ENCODE data around the gene EMILIN1.

Gene EMILIN1

DNA sequence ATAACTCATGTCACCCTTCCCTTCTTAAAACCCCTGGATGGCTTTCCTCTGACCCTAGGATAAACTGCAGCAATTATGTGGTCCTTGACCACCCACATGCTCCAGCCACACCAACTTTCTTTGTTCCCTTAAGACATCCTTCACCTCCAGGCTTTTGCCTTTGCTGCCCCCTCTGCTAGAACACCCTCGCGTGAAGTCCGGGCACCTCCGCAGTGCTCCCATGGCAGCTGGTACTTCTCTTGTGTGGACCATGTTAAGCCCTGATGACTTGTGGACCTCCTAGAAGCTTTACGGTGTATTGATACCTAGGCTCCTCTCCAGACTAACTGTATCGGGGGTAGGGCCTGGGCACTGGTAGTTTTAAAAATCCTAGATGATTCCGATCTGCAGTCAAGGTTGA is 44.4 kb downstream of the EMILIN1 start:
- Mint-ChIP-seq H3K36me3 (ENCODE audit: low read depth) (no peaks in the 10 kb centered on the region), H3K9me3 (no peaks in the 10 kb centered on the region), H3K27ac (peak overlapping the region; percentile 88), H3K27me3 (peaks cover 24% of the 10 kb centered on the region), H3K4me1 (ENCODE audit: low read depth) (peaks cover 35% of the 10 kb centered on the region), H3K4me3 (peak overlapping the region; percentile 83)
- intact Hi-C loops (cut with micrococcal nuclease), result loop anchor here (1.0 kb wide), 1 partner anchor 12 kb away; the partner anchor contains the start of gene PREB

DNA sequence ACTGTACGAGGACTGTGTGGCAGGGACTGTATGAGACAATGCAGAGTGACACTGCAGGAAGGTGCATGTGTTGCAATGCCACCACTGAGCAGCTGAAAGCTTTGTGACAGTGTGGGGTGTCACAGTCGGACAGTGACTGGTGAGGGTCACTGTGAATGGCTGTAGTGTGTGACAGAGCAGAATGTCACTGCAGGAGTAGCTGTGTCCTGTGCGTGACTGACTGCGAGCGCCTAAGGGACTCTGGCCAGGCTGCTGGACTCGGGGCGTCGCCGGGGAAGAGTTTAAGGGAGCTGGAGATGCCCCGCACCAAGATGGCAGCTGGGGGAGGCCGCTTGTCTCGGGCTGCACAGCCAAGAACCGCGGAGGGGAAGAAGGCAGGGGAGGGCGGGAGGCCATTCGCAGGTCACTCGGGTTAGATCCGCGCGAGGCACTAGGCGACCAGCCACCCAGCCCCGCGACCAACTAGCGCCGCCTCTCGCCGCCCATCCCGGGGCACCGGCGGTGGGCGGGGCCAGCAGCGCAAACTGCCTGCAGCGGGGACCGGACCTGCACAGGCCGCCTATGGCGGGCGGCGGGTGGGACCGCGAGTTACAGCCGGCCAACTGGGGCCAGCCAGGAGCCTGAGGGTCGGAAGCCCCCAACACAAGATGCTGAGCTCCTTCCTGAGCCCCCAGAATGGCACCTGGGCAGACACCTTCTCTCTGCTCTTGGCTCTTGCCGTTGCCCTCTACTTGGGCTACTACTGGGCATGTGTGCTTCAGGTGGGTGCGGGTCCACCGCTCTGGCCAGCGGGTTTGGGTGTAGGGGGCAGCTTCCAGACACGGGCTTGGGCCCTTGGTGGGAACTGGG is 45.1 kb downstream of the EMILIN1 start, which contains the start of gene ABHD1:
ABHD1 (plus strand) TSS at position 514 of the 849 bp plus-strand sequence; CDS start at position 648, 134 bp downstream.
- Mint-ChIP-seq H3K27ac (peak within 1 kb of the TSS; percentile 88), H3K36me3 (ENCODE audit: low read depth) (no peaks in the 10 kb centered on the region), H3K9me3 (no peaks in the 10 kb centered on the region), H3K4me3 (peak within 1 kb of the TSS; percentile 83), H3K4me1 (ENCODE audit: low read depth) (peaks cover 28% of the 10 kb centered on the region), H3K27me3 (peaks cover 16% of the 10 kb centered on the region)
- intact Hi-C loops (cut with micrococcal nuclease), result loop anchor here (1.0 kb wide), 1 partner anchor 11 kb away; the partner anchor contains the start of gene PREB

DNA sequence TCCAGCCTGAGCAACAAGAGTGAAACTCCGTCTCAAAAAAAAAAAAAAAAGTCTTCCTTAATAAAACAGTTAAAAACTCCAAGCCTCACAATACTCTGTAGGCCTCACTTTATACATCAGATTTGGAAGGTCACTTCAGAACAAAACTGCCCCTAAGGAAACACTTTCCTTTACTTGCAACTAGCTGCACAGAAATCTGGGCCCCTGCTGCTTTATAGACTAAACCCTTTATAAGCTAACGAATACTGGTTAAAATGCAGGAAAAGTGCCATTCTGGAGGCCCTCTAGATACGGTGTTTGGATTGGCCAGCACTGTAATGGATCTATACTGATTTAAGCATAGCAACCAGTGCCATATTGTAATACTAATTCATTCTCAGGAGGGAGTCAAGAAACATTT is 46.7 kb downstream of the EMILIN1 start:
- H3K27ac Mint-ChIP-seq, result no peak overlapping the region
- peaks cover 22% of the 10 kb centered on the region for H3K4me1 Mint-ChIP-seq (ENCODE audit: low read depth)

DNA sequence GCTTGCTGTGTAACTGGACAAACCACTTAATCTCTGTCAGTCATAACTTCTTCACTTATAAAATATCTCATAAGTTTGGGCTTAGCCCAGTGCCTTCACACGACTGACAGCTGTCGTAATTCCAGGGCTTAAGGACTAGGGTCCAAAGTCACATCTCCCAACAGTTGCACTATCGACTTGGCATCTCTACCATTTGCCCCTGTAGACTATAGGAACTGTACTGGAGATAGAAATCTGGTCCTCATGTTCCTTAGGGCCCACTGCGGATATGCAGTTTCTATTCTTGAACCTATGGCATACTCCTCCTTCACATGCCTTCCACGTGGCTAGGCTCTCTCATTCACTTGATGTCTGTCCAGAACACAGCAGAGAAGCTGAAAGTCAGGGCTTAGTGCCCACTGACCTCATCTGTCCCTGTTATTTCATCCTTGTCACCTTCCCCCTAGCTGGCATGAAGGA is 47.9 kb downstream of the EMILIN1 start:
- peaks cover 24% of the 10 kb centered on the region for H3K36me3 Mint-ChIP-seq (ENCODE audit: low read depth)
- H3K27me3 Mint-ChIP-seq, result no peaks in the 10 kb centered on the region
- H3K9me3 Mint-ChIP-seq, result no peaks in the 10 kb centered on the region
- no peak overlapping the region for H3K27ac Mint-ChIP-seq
- no peak overlapping the region for H3K4me3 Mint-ChIP-seq
- H3K4me1 Mint-ChIP-seq (ENCODE audit: low read depth), result peaks cover 22% of the 10 kb centered on the region
- intact Hi-C loops (cut with micrococcal nuclease), result no loop called here

More for the DNA sequence above, 46.7 kb downstream of the EMILIN1 start:
- no peak overlapping the region for H3K4me3 Mint-ChIP-seq
- no peaks in the 10 kb centered on the region for H3K9me3 Mint-ChIP-seq
- peaks cover 4% of the 10 kb centered on the region for H3K27me3 Mint-ChIP-seq
- intact Hi-C loops (cut with micrococcal nuclease), result no loop called here
- peaks cover 12% of the 10 kb centered on the region for H3K36me3 Mint-ChIP-seq (ENCODE audit: low read depth)

DNA sequence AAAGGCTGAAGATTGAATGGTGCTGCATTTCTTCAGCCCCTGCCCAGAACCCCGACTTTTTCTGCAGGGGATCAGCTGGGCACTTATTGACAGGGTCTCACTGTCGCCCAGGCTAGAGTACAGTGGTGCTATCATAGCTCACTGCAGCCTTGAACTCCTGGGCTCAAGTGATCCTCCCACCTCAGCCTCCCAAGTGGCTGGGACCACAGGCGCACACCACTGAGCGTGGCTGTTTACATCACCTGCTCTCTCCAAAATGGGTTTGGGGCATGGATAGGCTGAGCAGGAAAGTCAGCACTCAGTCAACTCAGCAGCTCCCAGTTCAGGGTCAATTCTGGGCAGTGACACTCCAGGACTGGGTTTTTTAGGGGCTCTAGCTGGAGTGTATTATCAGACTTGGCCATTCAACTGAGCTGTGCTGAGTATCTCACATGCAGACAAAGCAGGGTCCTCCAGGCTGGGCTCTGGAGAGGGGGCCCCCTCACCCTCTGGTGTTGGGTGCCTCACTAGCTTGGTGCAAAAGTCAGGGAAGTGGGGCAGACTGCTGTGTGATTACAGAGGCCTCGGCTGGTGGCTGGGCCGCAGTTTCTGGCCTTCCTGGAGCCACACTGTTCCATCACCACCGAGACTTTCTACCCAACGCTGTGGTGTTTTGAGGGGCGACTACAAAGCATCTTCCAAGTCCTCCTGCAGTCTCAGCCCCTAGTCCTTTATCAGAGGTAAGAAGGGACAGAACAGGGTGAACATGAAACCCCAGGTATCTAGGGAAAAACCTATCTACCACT is 49.7 kb downstream of the EMILIN1 start:
- peaks cover 42% of the 10 kb centered on the region for H3K36me3 Mint-ChIP-seq (ENCODE audit: low read depth)
- no peak overlapping the region for H3K4me3 Mint-ChIP-seq
- no peak overlapping the region for H3K27ac Mint-ChIP-seq
- H3K9me3 Mint-ChIP-seq, result no peaks in the 10 kb centered on the region
- intact Hi-C loops (cut with micrococcal nuclease), result no loop called here
- no peaks in the 10 kb centered on the region for H3K27me3 Mint-ChIP-seq
- peaks cover 12% of the 10 kb centered on the region for H3K4me1 Mint-ChIP-seq (ENCODE audit: low read depth)

DNA sequence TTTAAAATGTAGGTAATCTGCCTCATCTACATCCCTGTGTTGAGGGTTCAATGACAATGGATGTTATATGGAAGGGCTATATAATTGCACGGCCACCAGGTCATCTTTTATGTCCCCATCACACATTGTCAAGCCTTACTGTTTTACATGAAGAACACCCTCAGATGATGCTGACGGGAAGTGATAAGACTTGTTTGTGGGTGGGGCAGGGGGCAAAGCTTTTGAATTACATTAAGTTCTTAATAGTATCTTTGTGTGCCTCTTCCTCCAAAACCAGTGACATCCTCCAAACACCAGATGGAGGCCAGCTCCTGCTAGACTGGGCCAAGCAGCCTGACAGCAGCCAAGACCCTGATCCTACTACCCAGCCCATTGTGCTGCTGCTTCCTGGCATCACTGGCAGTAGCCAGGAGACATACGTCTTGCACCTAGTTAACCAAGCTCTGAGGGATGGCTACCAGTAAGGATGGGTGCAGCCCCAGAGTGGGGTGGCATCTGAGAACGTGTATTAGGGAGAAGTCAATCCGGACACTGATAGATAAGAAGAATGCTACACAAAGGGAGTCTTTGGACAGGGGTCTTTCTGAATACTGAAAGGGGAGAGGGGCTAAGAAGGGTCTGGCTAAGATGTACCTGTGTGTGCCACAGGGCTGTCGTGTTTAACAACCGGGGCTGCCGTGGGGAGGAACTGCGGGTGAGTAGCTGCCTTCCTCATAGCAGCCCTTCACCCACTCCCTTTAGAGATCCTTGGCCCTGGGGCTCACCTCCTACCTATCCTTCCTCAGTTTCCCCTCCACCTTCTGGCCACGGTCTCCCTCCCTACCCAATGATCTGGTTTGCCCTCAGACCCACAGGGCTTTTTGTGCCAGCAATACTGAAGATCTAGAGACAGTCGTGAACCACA is 50.5 kb downstream of the EMILIN1 start:
- intact Hi-C loops (cut with micrococcal nuclease), result no loop called here
- peaks cover 48% of the 10 kb centered on the region for H3K36me3 Mint-ChIP-seq (ENCODE audit: low read depth)
- H3K27me3 Mint-ChIP-seq, result no peaks in the 10 kb centered on the region
- peak overlapping the region; percentile 9 for H3K27ac Mint-ChIP-seq
- no peaks in the 10 kb centered on the region for H3K9me3 Mint-ChIP-seq
- peaks cover 14% of the 10 kb centered on the region for H3K4me1 Mint-ChIP-seq (ENCODE audit: low read depth)
- no peak overlapping the region for H3K4me3 Mint-ChIP-seq

DNA sequence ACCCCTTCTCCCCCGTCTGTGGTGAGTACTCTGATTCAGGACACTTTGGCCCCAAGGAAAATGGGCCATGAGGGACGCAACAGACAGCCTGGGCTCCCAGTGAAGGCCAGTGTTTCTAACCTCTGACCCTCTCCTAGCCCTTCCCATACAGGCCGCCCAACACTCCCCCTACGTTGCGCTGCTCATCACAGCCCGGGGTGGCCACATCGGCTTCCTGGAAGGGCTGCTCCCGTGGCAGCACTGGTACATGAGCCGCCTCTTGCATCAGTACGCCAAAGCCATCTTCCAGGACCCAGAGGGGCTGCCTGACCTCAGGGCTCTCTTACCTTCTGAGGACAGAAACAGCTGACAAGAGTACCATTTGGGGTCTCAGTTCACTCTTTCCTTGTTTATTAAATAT is 52.0 kb downstream of the EMILIN1 start:
- Mint-ChIP-seq H3K4me1 (ENCODE audit: low read depth) (peaks cover 18% of the 10 kb centered on the region), H3K4me3 (no peak overlapping the region), H3K36me3 (ENCODE audit: low read depth) (peaks cover 56% of the 10 kb centered on the region), H3K27me3 (no peaks in the 10 kb centered on the region), H3K9me3 (no peaks in the 10 kb centered on the region), H3K27ac (no peak overlapping the region)
- intact Hi-C loops (cut with micrococcal nuclease), result no loop called here

DNA sequence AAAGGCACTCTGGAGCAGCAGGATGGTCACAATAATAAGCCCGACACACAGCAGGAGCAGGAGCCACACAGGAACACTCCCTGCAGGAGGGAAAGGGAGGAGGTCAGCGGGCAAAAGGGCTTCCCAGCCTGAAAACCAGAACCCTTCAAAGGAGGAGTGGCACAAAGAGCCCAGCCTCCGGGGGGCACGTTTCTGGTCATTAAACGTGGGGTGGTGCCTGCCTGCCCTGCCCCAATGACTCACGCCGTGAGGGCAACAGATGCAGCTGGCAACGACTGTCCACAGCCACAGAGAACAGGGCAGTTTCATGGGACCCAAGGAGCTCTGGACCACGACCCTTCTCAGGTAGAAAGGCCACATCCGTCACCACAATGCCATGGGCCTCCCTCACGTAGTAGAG is 53.0 kb downstream of the EMILIN1 start:
- Mint-ChIP-seq H3K9me3 (no peaks in the 10 kb centered on the region), H3K4me1 (ENCODE audit: low read depth) (peaks cover 20% of the 10 kb centered on the region), H3K36me3 (ENCODE audit: low read depth) (peaks cover 56% of the 10 kb centered on the region), H3K27me3 (no peaks in the 10 kb centered on the region), H3K4me3 (no peak overlapping the region), H3K27ac (no peak overlapping the region)
- intact Hi-C loops (cut with micrococcal nuclease), result no loop called here

DNA sequence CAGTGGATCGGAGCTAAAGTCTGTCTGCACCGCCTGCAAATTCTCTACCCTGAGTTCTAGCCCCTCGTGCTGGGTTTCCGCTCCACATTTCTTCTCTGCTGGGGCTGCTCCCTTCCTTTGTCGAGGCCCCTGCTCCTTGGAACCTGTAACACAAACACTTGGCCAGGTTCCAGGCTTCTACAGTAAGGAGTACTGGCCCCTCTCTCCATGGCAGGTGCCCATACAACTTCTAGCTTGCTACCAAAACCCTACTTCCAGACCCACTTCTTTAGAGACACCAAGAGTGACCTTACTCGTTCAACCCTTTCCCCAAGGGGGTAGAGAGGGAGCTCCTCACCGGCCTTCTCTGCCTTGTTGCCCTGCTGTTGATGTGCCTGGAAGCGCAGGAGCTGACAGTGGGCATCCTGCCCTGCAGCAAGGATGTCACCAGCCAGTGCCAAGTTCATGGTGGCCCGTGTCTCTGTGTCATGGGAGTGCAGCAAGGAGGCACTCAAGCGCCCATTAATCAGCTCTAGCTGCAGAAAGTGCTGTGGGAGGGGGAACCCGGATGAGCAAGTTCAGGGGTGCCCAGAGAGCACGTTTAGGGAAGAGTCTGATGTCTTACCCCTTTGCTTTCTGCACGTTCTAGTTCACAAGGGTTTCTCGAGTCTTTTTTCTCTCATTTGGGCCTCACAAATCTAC is 54.9 kb downstream of the EMILIN1 start:
- Mint-ChIP-seq H3K36me3 (ENCODE audit: low read depth) (peaks cover 56% of the 10 kb centered on the region), H3K4me1 (ENCODE audit: low read depth) (peaks cover 20% of the 10 kb centered on the region), H3K4me3 (peak overlapping the region; percentile 95), H3K27ac (peak overlapping the region; percentile 93), H3K9me3 (no peaks in the 10 kb centered on the region), H3K27me3 (no peaks in the 10 kb centered on the region)
- intact Hi-C loops (cut with micrococcal nuclease), result no loop called here

DNA sequence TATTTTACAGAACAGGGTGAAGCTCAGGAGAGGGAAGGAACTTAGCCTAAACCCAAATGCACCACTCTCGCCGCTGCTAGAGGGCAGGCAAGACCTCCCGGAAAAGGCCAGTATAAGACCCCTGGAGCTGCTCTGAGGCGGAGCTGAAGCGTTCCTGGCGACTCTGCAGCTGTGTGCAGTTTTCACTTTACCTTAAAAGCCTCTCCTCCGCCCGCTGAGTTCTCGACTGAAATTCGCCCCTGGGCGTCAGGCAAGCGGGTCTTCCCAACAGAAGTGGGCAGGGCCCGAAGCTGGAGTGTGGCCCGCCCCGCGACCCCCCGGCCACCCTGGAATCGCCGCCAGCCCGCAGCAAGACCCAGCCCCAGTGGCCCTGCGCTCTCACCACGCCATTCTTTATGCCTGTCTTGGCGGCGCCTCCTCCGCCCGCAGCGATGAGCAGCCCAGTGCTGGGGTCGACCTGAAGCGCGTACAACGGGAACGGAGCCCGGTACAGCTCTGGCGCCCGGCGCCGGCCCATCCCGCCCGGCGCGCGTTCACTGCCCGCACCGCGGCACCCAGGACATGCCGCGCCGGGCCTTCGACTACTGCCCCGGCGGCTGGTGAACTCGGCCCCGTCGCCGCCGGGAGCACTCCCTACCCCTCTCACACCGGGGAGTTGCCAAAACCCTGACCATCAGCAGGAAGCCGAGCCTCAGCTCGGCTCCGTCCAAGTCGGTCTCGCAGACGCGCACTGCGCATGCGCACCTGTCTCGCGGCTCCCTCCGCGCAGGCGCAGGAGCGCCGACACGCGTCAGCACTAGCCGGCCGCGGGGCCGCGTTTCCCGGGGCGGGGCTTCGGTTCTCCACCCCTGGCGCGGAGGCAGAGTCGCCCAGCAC is 55.7 kb downstream of the EMILIN1 start, which contains the start of gene PREB:
PREB (minus strand) TSS at position 732 of the 876 bp plus-strand sequence; CDS start at position 517, 215 bp downstream.
- peak within 1 kb of the TSS; percentile 95 for H3K4me3 Mint-ChIP-seq
- intact Hi-C loops (cut with micrococcal nuclease), result loop anchor here (1.0 to 2.0 kb wide), 2 partner anchors 11 to 75 kb away; partner anchors contain the start of gene ABHD1
- peaks cover 2% of the 10 kb centered on the region for H3K27me3 Mint-ChIP-seq
- H3K36me3 Mint-ChIP-seq (ENCODE audit: low read depth), result peaks cover 54% of the 10 kb centered on the region
- no peaks in the 10 kb centered on the region for H3K9me3 Mint-ChIP-seq
- H3K4me1 Mint-ChIP-seq (ENCODE audit: low read depth), result peaks cover 20% of the 10 kb centered on the region
- peak within 1 kb of the TSS; percentile 93 for H3K27ac Mint-ChIP-seq

DNA sequence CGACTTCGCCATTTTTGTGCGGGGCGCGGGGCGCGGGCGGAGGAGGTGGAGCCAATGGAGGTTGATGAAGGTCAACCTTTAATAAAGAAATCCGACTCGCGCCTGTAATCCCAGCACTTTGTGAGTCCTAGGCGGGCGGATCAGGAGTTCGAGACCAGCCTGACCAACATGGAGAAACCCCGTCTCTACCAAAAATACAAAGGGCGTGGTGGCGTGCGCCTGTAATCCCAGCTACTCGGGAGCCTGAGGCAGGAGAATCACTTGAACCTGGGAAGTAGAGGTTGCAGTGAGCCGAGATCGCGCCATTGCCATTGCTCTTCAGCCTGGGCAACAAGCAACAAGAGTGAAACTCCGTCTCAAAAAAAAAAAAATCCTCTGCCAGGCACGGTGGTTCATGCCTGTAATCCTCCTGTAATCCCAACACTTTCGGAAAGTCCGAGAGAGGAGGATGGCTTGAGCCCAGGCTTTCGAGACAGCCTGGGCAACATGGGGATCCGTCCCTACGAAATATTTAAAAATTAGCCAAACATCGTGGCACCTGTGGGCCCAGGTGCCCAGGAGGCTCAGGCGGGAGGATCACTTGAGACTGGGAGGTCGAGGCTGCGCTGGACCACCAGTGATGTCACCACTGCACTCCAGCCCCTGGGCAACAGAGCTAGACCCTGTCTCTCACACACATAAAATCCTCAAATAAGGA is 56.5 kb downstream of the EMILIN1 start:
- peak overlapping the region; percentile 95 for H3K4me3 Mint-ChIP-seq
- intact Hi-C loops (cut with micrococcal nuclease), result loop anchor here (1.0 to 2.0 kb wide), 2 partner anchors 12 to 74 kb away; partner anchors contain the start of gene ABHD1

More for the DNA sequence above, 56.5 kb downstream of the EMILIN1 start:
- H3K36me3 Mint-ChIP-seq (ENCODE audit: low read depth), result peaks cover 46% of the 10 kb centered on the region
- peaks cover 20% of the 10 kb centered on the region for H3K4me1 Mint-ChIP-seq (ENCODE audit: low read depth)
- H3K27me3 Mint-ChIP-seq, result peaks cover 5% of the 10 kb centered on the region
- peak overlapping the region; percentile 93 for H3K27ac Mint-ChIP-seq
- no peaks in the 10 kb centered on the region for H3K9me3 Mint-ChIP-seq

Data from dendritic cell treated with granulocyte-macrophage colony-stimulating factor and Interleukin-4, amounts not matched to agents 40 ng/mL and 50 ng/mL, for 4 days (primary cell).